GM23338 (cell line): ENCODE measurements around the gene NHEJ1. TPM values are rescaled to one million over a fixed set of nuclear protein-coding genes. Genes with fewer than 3 reads are reported as not detected.

ENCODE experiments used
- ATAC-seq: fragments of 200-7000 bp; cut with Tn5 transposase; 3 replicates; pipeline ENCODE4 v1.9.1; 2020
- DNase-seq: peaks from one replicate; pipeline ENCODE4 v3.0.0-alpha.2; 2015; ENCODE audit warnings: low spot score
- H2AFZ ChIP-seq: fragments of 200-600 bp; sonication (generic); 2 replicates; pipeline ENCODE4 v1.8.0; 2016; ENCODE audit warnings: antibody characterized with exemption, mild to moderate bottlenecking, moderate library complexity
- H3F3A ChIP-seq: fragments of 200-600 bp; sonication (generic); replicated peaks from 2 replicates; pipeline ENCODE4 v1.8.0; 2017; ENCODE audit warnings: antibody characterized with exemption, mixed run types, low read depth
- H3K27ac ChIP-seq: fragments of 200-600 bp; sonication (generic); 2 replicates; pipeline ENCODE4 v1.6.1; 2016; ENCODE audit warnings: low read depth
- H3K27me3 ChIP-seq: fragments of 200-600 bp; sonication (generic); 2 replicates; pipeline ENCODE4 v1.8.0; 2016; ENCODE audit warnings: mild to moderate bottlenecking, mixed run types, moderate library complexity; ENCODE audit not compliant: insufficient read depth
- H3K36me3 ChIP-seq: fragments of 200-600 bp; sonication (generic); 2 replicates; pipeline ENCODE4 v1.8.0; 2016; ENCODE audit warnings: mild to moderate bottlenecking; ENCODE audit not compliant: insufficient read depth
- H3K4me1 ChIP-seq: fragments of 200-600 bp; sonication (generic); 2 replicates; pipeline ENCODE4 v1.8.0; 2016; ENCODE audit warnings: mild to moderate bottlenecking, moderate library complexity; ENCODE audit not compliant: insufficient read depth
- H3K4me2 ChIP-seq: fragments of 200-600 bp; sonication (generic); 2 replicates; pipeline ENCODE4 v1.7.1; 2017; ENCODE audit warnings: mixed run types
- H3K4me3 ChIP-seq: fragments of 200-600 bp; sonication (generic); 2 replicates; pipeline ENCODE4 v1.6.1; 2016; ENCODE audit warnings: mixed run types
- H3K79me2 ChIP-seq: fragments of 200-600 bp; sonication (generic); replicated peaks from 2 replicates; pipeline ENCODE4 v1.8.0; 2017; ENCODE audit warnings: mild to moderate bottlenecking; ENCODE audit not compliant: insufficient read depth
- H3K9me2 ChIP-seq: fragments of 200-600 bp; sonication (generic); 2 replicates; pipeline ENCODE4 v1.8.0; 2017; ENCODE audit not compliant: insufficient read depth
- H4K20me1 ChIP-seq: fragments of 200-600 bp; sonication (generic); replicated peaks from 2 replicates; pipeline ENCODE4 v1.8.0; 2017; ENCODE audit warnings: mild to moderate bottlenecking; ENCODE audit not compliant: insufficient read depth
- H3K27ac Mint-ChIP-seq: 2 replicates; pipeline ENCODE4 v1.8.0; 2020; ENCODE audit warnings: inconsistent platforms, mild to moderate bottlenecking, moderate library complexity, mixed read lengths
- H3K27me3 Mint-ChIP-seq: 3 replicates; pipeline ENCODE4 v1.8.0; 2022; ENCODE audit warnings: low read depth, mild to moderate bottlenecking, moderate library complexity, mixed read lengths, inconsistent platforms; ENCODE audit not compliant: insufficient read depth, poor library complexity
- H3K36me3 Mint-ChIP-seq: 3 replicates; pipeline ENCODE4 v1.8.0; 2021; ENCODE audit warnings: low read depth, mild to moderate bottlenecking, inconsistent platforms, moderate library complexity, mixed read lengths
- H3K4me1 Mint-ChIP-seq: 3 replicates; pipeline ENCODE4 v1.8.0; 2020; ENCODE audit warnings: mild to moderate bottlenecking, inconsistent platforms, mixed read lengths
- H3K4me3 Mint-ChIP-seq: 3 replicates; pipeline ENCODE4 v1.8.0; 2021; ENCODE audit warnings: moderate library complexity, mild to moderate bottlenecking, inconsistent platforms, mixed read lengths
- H3K9me3 Mint-ChIP-seq: 3 replicates; pipeline ENCODE4 v1.8.0; 2020; ENCODE audit warnings: moderate library complexity, mild to moderate bottlenecking, inconsistent platforms, mixed read lengths
- CREB1 ChIP-seq: fragments of 250-450 bp; sonication (Bioruptor Pico); IDR thresholded peaks from 2 replicates; pipeline ENCODE4 v1.5.0; 2020; ENCODE audit warnings: low read depth, mild to moderate bottlenecking, moderate library complexity
- EZH2 ChIP-seq: fragments of 200-600 bp; sonication (generic); IDR thresholded peaks from one replicate; pipeline ENCODE4 v1.8.0; 2017; ENCODE audit warnings: antibody characterized with exemption, mild to moderate bottlenecking, low read depth; ENCODE audit not compliant: unreplicated experiment
- EZH2phosphoT487 ChIP-seq: fragments of 200-600 bp; sonication (generic); IDR thresholded peaks from one replicate; pipeline ENCODE4 v1.8.1; 2018; ENCODE audit warnings: antibody characterized with exemption; ENCODE audit not compliant: unreplicated experiment
- JUNB ChIP-seq: IDR thresholded peaks from one replicate; pipeline ENCODE4 v1.6.1; 2016; ENCODE audit warnings: antibody characterized with exemption; ENCODE audit not compliant: unreplicated experiment
- NANOG ChIP-seq: IDR thresholded peaks from 2 replicates; pipeline ENCODE4 v1.6.1; 2016; ENCODE audit warnings: antibody characterized with exemption, borderline replicate concordance
- POLR2AphosphoS5 ChIP-seq: IDR thresholded peaks from 2 replicates; pipeline ENCODE4 v1.6.1; 2016; ENCODE audit warnings: antibody characterized with exemption, low read depth
- STAT1 ChIP-seq: IDR thresholded peaks from one replicate; pipeline ENCODE4 v1.6.1; 2016; ENCODE audit warnings: antibody characterized with exemption; ENCODE audit not compliant: unreplicated experiment
- ZNF114 ChIP-seq: fragments of 250-450 bp; sonication (Bioruptor Pico); IDR thresholded peaks from 2 replicates; pipeline ENCODE4 v1.5.0; 2020; ENCODE audit warnings: mild to moderate bottlenecking, moderate library complexity
- ZNF331 ChIP-seq: fragments of 250-450 bp; sonication (Bioruptor Pico); IDR thresholded peaks from 2 replicates; pipeline ENCODE4 v1.5.0; 2020; ENCODE audit warnings: low read depth, mild to moderate bottlenecking, moderate library complexity
- polyA plus RNA-seq: library from polyadenylated mRNA; unstranded; fragments of >200 nt; fragmentation: Nextera tagmentation; extraction: Ambion mirVana; gene quantifications from 2 replicates; pipeline ENCODE4 v1.2.1, GENCODE V29; 2016
- total RNA-seq: library from RNA; depleted of rRNA; stranded (reverse); fragments of >200 nt; shearing (Covaris generic); gene quantifications from 2 replicates; pipeline ENCODE4 v1.2.3, GENCODE V29; 2014
- TF ChIP-seq, protein P1 (sequence below): IDR thresholded peaks from 2 replicates; pipeline ENCODE4 v1.6.1; 2016; ENCODE audit warnings: antibody characterized with exemption
- TF ChIP-seq, protein P2 (sequence below): fragments of 250-450 bp; sonication (Bioruptor Pico); IDR thresholded peaks from 2 replicates; pipeline ENCODE4 v1.5.0; 2020; ENCODE audit warnings: mild to moderate bottlenecking, moderate library complexity
- TF ChIP-seq, protein P3 (sequence below), 2 experiments: fragments of 200-600 bp in 1 of 2; sonication (generic) in 1 of 2; conservative IDR thresholded peaks; 2 replicates each; pipeline versions ENCODE4 v1.5.1 to v1.6.1; 2016 to 2017; ENCODE audit warnings: antibody characterized with exemption in 2 of 2, low read depth in 2 of 2, mild to moderate bottlenecking in 2 of 2, moderate library complexity in 1 of 2
- TF ChIP-seq, protein P4 (sequence below): IDR thresholded peaks from one replicate; pipeline ENCODE4 v1.6.1; 2018; ENCODE audit warnings: antibody characterized with exemption; ENCODE audit not compliant: unreplicated experiment

The NHEJ1 gene
- total and polyA plus RNA-seq, 2 experiments from 2014 or later = 19.6 to 30.6 TPM

DNA sequence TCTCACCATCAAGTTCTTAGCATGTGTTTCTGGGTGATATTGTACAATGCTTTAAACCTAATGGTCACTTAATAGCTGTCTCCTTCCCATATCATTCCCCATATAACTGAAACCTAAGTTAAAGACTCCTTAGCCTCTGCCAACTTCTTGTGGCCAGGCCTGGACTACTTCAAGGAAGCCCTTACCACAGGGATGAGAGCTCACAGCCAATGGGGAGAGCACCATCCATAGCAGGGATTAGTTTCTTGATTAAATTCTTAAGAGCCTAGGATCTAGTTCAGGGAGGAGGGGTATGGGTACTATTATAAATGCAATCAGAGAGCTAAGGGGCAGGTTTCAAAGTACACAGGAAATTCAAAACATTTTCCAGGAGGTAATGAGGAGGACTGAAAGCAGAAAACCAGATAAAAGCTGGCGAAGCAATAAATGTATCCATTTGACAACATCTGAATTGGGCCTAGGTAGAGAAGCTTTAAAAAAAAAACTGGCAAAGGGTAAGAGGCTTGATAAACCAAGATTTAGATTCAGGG lies 65.1 kb downstream of the NHEJ1 start:
- no peaks in the 10 kb centered on the region for H3K4me1 ChIP-seq
- no peak for ATAC-seq
- H3K4me3 Mint-ChIP-seq = no peak overlapping the region

More for the DNA sequence above, 65.1 kb downstream of the NHEJ1 start:
- H3K4me2 ChIP-seq = no peak overlapping the region
- Mint-ChIP-seq H3K4me1 (peaks cover 18% of the 10 kb centered on the region), H3K36me3 (no peaks in the 10 kb centered on the region), H3K27ac (no peak overlapping the region), H3K9me3 (no peaks in the 10 kb centered on the region), H3K27me3 (peaks cover 2% of the 10 kb centered on the region)
- H3F3A ChIP-seq = no peaks in the 10 kb centered on the region
- no peaks in the 10 kb centered on the region for H3K36me3 ChIP-seq
- no peaks in the 10 kb centered on the region for H3K27me3 ChIP-seq
- no peak for DNase-seq
- H3K79me2 ChIP-seq = no peaks in the 10 kb centered on the region
- no peak overlapping the region for H3K4me3 ChIP-seq
- TF ChIP-seq STAT1 (no peak), EZH2phosphoT487 (no peak), ZNF331 (no peak), POLR2AphosphoS5 (no peak), CREB1 (CRISPR knock-in tag) (no peak), NANOG (no peak), JUNB (no peak), EZH2 (no peak), ZNF114 (no peak)
- TF ChIP-seq, protein P1, sequence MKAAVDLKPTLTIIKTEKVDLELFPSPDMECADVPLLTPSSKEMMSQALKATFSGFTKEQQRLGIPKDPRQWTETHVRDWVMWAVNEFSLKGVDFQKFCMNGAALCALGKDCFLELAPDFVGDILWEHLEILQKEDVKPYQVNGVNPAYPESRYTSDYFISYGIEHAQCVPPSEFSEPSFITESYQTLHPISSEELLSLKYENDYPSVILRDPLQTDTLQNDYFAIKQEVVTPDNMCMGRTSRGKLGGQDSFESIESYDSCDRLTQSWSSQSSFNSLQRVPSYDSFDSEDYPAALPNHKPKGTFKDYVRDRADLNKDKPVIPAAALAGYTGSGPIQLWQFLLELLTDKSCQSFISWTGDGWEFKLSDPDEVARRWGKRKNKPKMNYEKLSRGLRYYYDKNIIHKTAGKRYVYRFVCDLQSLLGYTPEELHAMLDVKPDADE = no peak
- TF ChIP-seq, protein P2, sequence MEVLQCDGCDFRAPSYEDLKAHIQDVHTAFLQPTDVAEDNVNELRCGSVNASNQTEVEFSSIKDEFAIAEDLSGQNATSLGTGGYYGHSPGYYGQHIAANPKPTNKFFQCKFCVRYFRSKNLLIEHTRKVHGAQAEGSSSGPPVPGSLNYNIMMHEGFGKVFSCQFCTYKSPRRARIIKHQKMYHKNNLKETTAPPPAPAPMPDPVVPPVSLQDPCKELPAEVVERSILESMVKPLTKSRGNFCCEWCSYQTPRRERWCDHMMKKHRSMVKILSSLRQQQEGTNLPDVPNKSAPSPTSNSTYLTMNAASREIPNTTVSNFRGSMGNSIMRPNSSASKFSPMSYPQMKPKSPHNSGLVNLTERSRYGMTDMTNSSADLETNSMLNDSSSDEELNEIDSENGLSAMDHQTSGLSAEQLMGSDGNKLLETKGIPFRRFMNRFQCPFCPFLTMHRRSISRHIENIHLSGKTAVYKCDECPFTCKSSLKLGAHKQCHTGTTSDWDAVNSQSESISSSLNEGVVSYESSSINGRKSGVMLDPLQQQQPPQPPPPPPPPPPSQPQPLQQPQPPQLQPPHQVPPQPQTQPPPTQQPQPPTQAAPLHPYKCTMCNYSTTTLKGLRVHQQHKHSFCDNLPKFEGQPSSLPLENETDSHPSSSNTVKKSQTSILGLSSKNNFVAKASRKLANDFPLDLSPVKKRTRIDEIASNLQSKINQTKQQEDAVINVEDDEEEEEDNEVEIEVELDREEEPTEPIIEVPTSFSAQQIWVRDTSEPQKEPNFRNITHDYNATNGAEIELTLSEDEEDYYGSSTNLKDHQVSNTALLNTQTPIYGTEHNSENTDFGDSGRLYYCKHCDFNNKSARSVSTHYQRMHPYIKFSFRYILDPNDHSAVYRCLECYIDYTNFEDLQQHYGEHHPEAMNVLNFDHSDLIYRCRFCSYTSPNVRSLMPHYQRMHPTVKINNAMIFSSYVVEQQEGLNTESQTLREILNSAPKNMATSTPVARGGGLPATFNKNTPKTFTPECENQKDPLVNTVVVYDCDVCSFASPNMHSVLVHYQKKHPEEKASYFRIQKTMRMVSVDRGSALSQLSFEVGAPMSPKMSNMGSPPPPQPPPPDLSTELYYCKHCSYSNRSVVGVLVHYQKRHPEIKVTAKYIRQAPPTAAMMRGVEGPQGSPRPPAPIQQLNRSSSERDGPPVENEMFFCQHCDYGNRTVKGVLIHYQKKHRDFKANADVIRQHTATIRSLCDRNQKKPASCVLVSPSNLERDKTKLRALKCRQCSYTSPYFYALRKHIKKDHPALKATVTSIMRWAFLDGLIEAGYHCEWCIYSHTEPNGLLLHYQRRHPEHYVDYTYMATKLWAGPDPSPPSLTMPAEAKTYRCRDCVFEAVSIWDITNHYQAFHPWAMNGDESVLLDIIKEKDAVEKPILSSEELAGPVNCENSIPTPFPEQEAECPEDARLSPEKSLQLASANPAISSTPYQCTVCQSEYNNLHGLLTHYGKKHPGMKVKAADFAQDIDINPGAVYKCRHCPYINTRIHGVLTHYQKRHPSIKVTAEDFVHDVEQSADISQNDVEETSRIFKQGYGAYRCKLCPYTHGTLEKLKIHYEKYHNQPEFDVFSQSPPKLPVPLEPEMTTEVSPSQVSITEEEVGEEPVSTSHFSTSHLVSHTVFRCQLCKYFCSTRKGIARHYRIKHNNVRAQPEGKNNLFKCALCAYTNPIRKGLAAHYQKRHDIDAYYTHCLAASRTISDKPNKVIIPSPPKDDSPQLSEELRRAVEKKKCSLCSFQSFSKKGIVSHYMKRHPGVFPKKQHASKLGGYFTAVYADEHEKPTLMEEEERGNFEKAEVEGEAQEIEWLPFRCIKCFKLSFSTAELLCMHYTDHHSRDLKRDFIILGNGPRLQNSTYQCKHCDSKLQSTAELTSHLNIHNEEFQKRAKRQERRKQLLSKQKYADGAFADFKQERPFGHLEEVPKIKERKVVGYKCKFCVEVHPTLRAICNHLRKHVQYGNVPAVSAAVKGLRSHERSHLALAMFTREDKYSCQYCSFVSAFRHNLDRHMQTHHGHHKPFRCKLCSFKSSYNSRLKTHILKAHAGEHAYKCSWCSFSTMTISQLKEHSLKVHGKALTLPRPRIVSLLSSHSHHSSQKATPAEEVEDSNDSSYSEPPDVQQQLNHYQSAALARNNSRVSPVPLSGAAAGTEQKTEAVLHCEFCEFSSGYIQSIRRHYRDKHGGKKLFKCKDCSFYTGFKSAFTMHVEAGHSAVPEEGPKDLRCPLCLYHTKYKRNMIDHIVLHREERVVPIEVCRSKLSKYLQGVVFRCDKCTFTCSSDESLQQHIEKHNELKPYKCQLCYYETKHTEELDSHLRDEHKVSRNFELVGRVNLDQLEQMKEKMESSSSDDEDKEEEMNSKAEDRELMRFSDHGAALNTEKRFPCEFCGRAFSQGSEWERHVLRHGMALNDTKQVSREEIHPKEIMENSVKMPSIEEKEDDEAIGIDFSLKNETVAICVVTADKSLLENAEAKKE = no peak
- TF ChIP-seq, protein P3, sequence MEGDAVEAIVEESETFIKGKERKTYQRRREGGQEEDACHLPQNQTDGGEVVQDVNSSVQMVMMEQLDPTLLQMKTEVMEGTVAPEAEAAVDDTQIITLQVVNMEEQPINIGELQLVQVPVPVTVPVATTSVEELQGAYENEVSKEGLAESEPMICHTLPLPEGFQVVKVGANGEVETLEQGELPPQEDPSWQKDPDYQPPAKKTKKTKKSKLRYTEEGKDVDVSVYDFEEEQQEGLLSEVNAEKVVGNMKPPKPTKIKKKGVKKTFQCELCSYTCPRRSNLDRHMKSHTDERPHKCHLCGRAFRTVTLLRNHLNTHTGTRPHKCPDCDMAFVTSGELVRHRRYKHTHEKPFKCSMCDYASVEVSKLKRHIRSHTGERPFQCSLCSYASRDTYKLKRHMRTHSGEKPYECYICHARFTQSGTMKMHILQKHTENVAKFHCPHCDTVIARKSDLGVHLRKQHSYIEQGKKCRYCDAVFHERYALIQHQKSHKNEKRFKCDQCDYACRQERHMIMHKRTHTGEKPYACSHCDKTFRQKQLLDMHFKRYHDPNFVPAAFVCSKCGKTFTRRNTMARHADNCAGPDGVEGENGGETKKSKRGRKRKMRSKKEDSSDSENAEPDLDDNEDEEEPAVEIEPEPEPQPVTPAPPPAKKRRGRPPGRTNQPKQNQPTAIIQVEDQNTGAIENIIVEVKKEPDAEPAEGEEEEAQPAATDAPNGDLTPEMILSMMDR (conservative IDR thresholded peaks at IDR 0.05; ENCODE audit: low read depth in 2 of 2) = no peak
- TF ChIP-seq, protein P4, sequence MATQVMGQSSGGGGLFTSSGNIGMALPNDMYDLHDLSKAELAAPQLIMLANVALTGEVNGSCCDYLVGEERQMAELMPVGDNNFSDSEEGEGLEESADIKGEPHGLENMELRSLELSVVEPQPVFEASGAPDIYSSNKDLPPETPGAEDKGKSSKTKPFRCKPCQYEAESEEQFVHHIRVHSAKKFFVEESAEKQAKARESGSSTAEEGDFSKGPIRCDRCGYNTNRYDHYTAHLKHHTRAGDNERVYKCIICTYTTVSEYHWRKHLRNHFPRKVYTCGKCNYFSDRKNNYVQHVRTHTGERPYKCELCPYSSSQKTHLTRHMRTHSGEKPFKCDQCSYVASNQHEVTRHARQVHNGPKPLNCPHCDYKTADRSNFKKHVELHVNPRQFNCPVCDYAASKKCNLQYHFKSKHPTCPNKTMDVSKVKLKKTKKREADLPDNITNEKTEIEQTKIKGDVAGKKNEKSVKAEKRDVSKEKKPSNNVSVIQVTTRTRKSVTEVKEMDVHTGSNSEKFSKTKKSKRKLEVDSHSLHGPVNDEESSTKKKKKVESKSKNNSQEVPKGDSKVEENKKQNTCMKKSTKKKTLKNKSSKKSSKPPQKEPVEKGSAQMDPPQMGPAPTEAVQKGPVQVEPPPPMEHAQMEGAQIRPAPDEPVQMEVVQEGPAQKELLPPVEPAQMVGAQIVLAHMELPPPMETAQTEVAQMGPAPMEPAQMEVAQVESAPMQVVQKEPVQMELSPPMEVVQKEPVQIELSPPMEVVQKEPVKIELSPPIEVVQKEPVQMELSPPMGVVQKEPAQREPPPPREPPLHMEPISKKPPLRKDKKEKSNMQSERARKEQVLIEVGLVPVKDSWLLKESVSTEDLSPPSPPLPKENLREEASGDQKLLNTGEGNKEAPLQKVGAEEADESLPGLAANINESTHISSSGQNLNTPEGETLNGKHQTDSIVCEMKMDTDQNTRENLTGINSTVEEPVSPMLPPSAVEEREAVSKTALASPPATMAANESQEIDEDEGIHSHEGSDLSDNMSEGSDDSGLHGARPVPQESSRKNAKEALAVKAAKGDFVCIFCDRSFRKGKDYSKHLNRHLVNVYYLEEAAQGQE = no peak
- no peak overlapping the region for H2AFZ ChIP-seq
- H3K27ac ChIP-seq = no peak overlapping the region
- H4K20me1 ChIP-seq = peaks cover 3% of the 10 kb centered on the region; the same call in 1 of the 2 replicates
- H3K9me2 ChIP-seq = no peaks in the 10 kb centered on the region
